Tongue (tissue), 3 donors: ENCODE data around the gene SLC2A1. TPM values are rescaled to one million over a fixed set of nuclear protein-coding genes. Genes with fewer than 3 reads are reported as not detected.
A peak's percentile ranks its signal among the peaks of the same experiment; 100 is the strongest.

Source experiments
- DNase-seq: peaks from one replicate; pipeline ENCODE4 v3.0.0-alpha.2; 2015
- small RNA-seq: library from RNA; depleted of rRNA; stranded (forward); fragments of <200 nt; gene quantifications from one replicate; pipeline ENCODE3, GENCODE V24; 2014; ENCODE audit warnings: low replicate concordance
- total RNA-seq: library from RNA; depleted of rRNA; stranded (reverse); fragments of >200 nt; gene quantifications from one replicate; pipeline ENCODE4 v1.2.3, GENCODE V29; 2014

SLC2A1 gene
- total RNA-seq, 1 donor from 2014 or later = 124 TPM

DNA sequence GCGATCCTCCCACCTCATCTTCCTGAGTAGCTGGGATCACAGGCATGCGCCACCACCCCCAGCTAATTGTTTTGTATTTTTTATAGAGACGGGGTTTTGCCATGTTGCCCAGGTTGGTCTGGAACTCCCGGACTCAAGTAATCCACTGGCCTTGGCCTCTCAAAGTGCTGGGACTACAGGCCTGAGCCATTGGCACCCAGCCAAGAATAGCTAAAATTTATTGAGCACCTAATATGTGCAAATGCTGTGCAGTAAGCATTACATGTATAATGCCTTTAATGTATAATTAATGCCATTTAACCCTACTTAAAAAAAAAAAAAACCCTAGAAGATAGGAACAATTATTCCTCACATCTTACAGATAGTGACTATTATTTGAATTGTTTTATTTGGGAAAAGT lies 69.4 kb downstream of the SLC2A1 start:
- no peak for DNase-seq

GRCh38 chr1:42888013-42888633 lies 70.5 kb downstream of the SLC2A1 start:
- DNase-seq = no peak

GRCh38 chr1:42887366-42887765 lies 71.3 kb downstream of the SLC2A1 start:
- no peak for DNase-seq

DNA sequence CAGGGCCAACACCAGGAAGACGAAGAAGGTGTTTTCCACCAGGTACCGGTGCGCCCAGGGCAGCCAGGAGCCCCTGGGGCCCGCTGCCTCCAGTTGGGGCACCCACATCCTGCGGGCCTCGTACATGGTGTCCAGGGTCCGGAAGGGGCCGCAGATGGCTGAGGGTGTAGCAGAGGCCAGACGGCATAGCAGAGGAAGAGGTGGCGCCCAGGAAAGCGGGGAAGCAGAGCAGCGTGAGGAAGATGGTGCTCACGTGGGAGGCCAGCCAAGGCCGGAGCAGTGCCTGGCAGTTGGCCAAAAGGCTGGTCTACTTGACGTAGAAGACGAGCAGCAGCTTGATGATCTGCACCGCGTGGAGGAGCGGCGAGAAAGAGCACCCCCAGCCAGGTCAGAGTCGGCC lies 71.9 kb downstream of the SLC2A1 start:
- DNase-seq = no peak

GRCh38 chr1:42886046-42886739 lies 72.5 kb downstream of the SLC2A1 start:
- no peak for DNase-seq

DNA sequence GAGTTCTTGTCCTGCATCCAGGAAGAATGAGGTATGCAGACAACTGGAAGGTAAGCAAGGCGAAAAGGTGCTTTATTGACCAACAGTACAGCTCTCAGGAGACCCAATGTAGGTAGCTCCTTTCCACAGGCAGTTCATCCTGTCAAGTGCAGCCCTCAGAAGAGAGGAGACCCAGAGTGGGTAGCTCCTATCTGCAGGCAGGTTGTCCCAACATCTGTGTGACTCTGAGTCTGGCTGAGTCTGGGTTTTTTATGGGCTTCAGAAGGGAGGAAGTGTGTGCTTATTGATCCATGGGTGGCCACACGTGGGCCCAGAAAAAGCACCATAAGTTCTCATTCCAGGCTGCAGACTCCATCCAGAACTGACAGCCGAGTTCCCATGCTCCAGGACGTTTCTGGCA lies 78.3 kb downstream of the SLC2A1 start:
- DNase-seq = no peak

- DNase-seq = peak; percentile 13
These were observed 81.3 kb downstream of the SLC2A1 start for GRCh38 chr1:42877380-42877779.

GRCh38 chr1:42876009-42876408 lies 82.7 kb downstream of the SLC2A1 start:
- no peak for DNase-seq

Small RNAs within 50 kb of the gene (small RNA-seq; reads per million reads assigned to genes)
- gene RNU6-880P = not detected

Other genes with a start within 250 kb of the SLC2A1 start
- 2.8 TPM for gene CLDN19, start 218.6 kb downstream of the SLC2A1 start, total RNA-seq
- gene P3H1, start 191.8 kb downstream of the SLC2A1 start, total RNA-seq = 54.8 TPM
- 5.9 TPM for gene C1orf50, start 191.6 kb downstream of the SLC2A1 start, total RNA-seq
- not detected for gene TMEM269, start 173.9 kb downstream of the SLC2A1 start, total RNA-seq
- 14.1 TPM for gene ERMAP, start 141.7 kb downstream of the SLC2A1 start, total RNA-seq
- gene SVBP, start 141.5 kb downstream of the SLC2A1 start, total RNA-seq = 23.3 TPM
- 12.8 TPM for gene ZNF691, start 112.3 kb downstream of the SLC2A1 start, total RNA-seq
- 28.9 TPM for gene EBNA1BP2, start 213.4 kb upstream of the SLC2A1 start, total RNA-seq
- gene CFAP57, start 213.5 kb upstream of the SLC2A1 start, total RNA-seq = 0.51 TPM